ENCODE results near the gene SKOR2. TPM values are rescaled to one million over a fixed set of nuclear protein-coding genes. Genes with fewer than 3 reads are reported as not detected.

Gene SKOR2
- total and polyA plus RNA-seq, 2 of the 13 experiments (the other 11 are each of a cell fraction or from before 2014, with no cell fraction given) = not detected

- TF ChIP-seq HMGXB3 (CRISPR knock-in tag; IDR thresholded peaks at IDR 0.05; ENCODE audit: borderline replicate concordance) (no peak), ZNF44 (CRISPR knock-in tag; IDR thresholded peaks at IDR 0.05) (no peak), GLI4 (CRISPR knock-in tag; IDR thresholded peaks at IDR 0.05; ENCODE audit: borderline replicate concordance) (no peak), FOSL1 (CRISPR knock-in tag; IDR thresholded peaks at IDR 0.05; ENCODE audit: borderline replicate concordance) (0 out of 2 replicates have a peak, but pooled peaks have one; percentile 30), JUN (CRISPR knock-in tag; IDR thresholded peaks at IDR 0.05) (no peak), PHF8 (CRISPR knock-in tag; IDR thresholded peaks at IDR 0.05) (no peak), MBNL3 (CRISPR knock-in tag; conservative IDR thresholded peaks at IDR 0.05) (no peak), ZNF547 (CRISPR knock-in tag; IDR thresholded peaks at IDR 0.05) (no peak), ZNF143 (CRISPR knock-in tag; IDR thresholded peaks at IDR 0.05) (no peak), ZBTB1 (CRISPR knock-in tag; IDR thresholded peaks at IDR 0.05; ENCODE audit: borderline replicate concordance) (no peak), ZNF7 (CRISPR knock-in tag; IDR thresholded peaks at IDR 0.05) (no peak), ATF5 (CRISPR knock-in tag; IDR thresholded peaks at IDR 0.05; ENCODE audit: low read depth) (no peak), ZNF569 (CRISPR knock-in tag; IDR thresholded peaks at IDR 0.05; ENCODE audit: borderline replicate concordance) (no peak), HOMEZ (CRISPR knock-in tag; IDR thresholded peaks at IDR 0.05; ENCODE audit: low read depth) (no peak), ZNF234 (CRISPR knock-in tag; conservative IDR thresholded peaks at IDR 0.05) (no peak), ZBTB42 (CRISPR knock-in tag; IDR thresholded peaks at IDR 0.05) (no peak), ZNF580 (CRISPR knock-in tag; IDR thresholded peaks at IDR 0.05; ENCODE audit: borderline replicate concordance, low read depth) (no peak), GATAD2A (CRISPR knock-in tag; IDR thresholded peaks at IDR 0.05) (no peak), ETS1 (CRISPR knock-in tag; IDR thresholded peaks at IDR 0.05) (no peak), CBFB (CRISPR knock-in tag; IDR thresholded peaks at IDR 0.05) (no peak), TFAP4 (IDR thresholded peaks at IDR 0.05; ENCODE audit: borderline replicate concordance, low read depth) (no peak), EHMT2 (IDR thresholded peaks at IDR 0.05; ENCODE audit: borderline replicate concordance, low read depth, low read length) (peak; percentile 95; the same call in 1 of the 2 replicates)
Measured at GRCh38 chr18:47260120-47260923, 8.9 kb upstream of the SKOR2 start (continued).

Data from HepG2 (cell line).